CD14-positive monocyte (primary cell): ENCODE measurements around the gene ATG7. TPM values are rescaled to one million over a fixed set of nuclear protein-coding genes. Genes with fewer than 3 reads are reported as not detected.

Source experiments
- DNase-seq, 3 donors: peaks; one replicate each; pipeline ENCODE4 v3.0.0-alpha.2; 2011 to 2022
- H2AFZ ChIP-seq: 2 replicates; pipeline ENCODE4 v1.6.0; 2012; ENCODE audit warnings: mild to moderate bottlenecking, low read depth, low read length, inconsistent platforms; ENCODE audit not compliant: insufficient read depth, poor library complexity, severe bottlenecking
- H3K27ac ChIP-seq, 2 donors: 1 replicate in 1 of 2; 2 replicates in 1 of 2; pipeline ENCODE4 v1.5.1; 2012 to 2013; ENCODE audit warnings: low read length in 2 of 2, control low read depth in 1 of 2, inconsistent platforms in 1 of 2, low read depth in 1 of 2, mild to moderate bottlenecking in 1 of 2
- H3K27me3 ChIP-seq, 2 donors: one replicate each; pipeline versions ENCODE4 v1.6.0 to v1.6.1; 2011 to 2013; ENCODE audit warnings: low read length in 2 of 2; ENCODE audit not compliant: control insufficient read depth in 2 of 2, insufficient read depth in 2 of 2
- H3K36me3 ChIP-seq, 2 donors: replicated peaks in 1 of 2; 1 replicate in 1 of 2; 2 replicates in 1 of 2; pipeline versions ENCODE4 v1.5.1 to v1.6.1; 2012 to 2013; ENCODE audit warnings: low read length in 2 of 2, control low read depth in 1 of 2, inconsistent platforms in 1 of 2, mild to moderate bottlenecking in 1 of 2; ENCODE audit not compliant: insufficient read depth in 2 of 2, control insufficient read depth in 1 of 2
- H3K4me1 ChIP-seq, 2 donors: 1 replicate in 1 of 2; 2 replicates in 1 of 2; pipeline versions ENCODE4 v1.5.1 to v1.6.1; 2012 to 2013; ENCODE audit warnings: low read length in 2 of 2, control low read depth in 1 of 2, inconsistent platforms in 1 of 2, mild to moderate bottlenecking in 1 of 2, moderate library complexity in 1 of 2; ENCODE audit not compliant: insufficient read depth in 2 of 2, control insufficient read depth in 1 of 2
- H3K4me2 ChIP-seq: replicated peaks from 2 replicates; pipeline ENCODE3; 2012; ENCODE audit warnings: low read length, moderate library complexity, mild to moderate bottlenecking; ENCODE audit not compliant: poor library complexity, severe bottlenecking; ENCODE audit errors: extremely low read depth
- H3K4me3 ChIP-seq, 3 experiments: fragments of 200-600 bp in 1 of 3; sonication (generic) in 1 of 3; replicated peaks in 1 of 3; 1 replicate in 2 of 3; 2 replicates in 1 of 3; pipeline ENCODE4 v1.5.1; 2011 to 2013; ENCODE audit warnings: low read length in 3 of 3, mild to moderate bottlenecking in 3 of 3, control low read depth in 2 of 3, low read depth in 2 of 3, inconsistent platforms in 1 of 3, moderate library complexity in 1 of 3
- H3K79me2 ChIP-seq: 2 replicates; pipeline ENCODE4 v1.6.0; 2012; ENCODE audit warnings: mild to moderate bottlenecking, control low read depth, inconsistent platforms, low read length, moderate library complexity; ENCODE audit not compliant: insufficient read depth
- H3K9ac ChIP-seq: 2 replicates; pipeline ENCODE4 v1.6.0; 2017; ENCODE audit warnings: low read length, mild to moderate bottlenecking; ENCODE audit not compliant: insufficient read depth, poor library complexity, severe bottlenecking
- H3K9me3 ChIP-seq, 2 donors: replicated peaks in 1 of 2; 1 replicate in 1 of 2; 2 replicates in 1 of 2; pipeline versions ENCODE4 v1.5.1 to v1.6.1; 2012 to 2013; ENCODE audit warnings: low read length in 2 of 2, control low read depth in 1 of 2; ENCODE audit not compliant: control insufficient read depth in 1 of 2, insufficient read depth in 1 of 2
- H4K20me1 ChIP-seq: 2 replicates; pipeline ENCODE4 v1.6.0; 2012; ENCODE audit warnings: mild to moderate bottlenecking, low read length, control low read depth, moderate library complexity; ENCODE audit not compliant: insufficient read depth
- H3K27ac Mint-ChIP-seq, 7 donors: one replicate each; pipeline ENCODE4 v1.8.0; 2020; ENCODE audit warnings: mild to moderate bottlenecking in 7 of 7, mixed read lengths in 7 of 7, moderate library complexity in 6 of 7, inconsistent platforms in 2 of 7
- H3K27me3 Mint-ChIP-seq, 3 donors: one replicate each; pipeline ENCODE4 v1.8.0; 2021 to 2022; ENCODE audit warnings: low read depth in 3 of 3, mild to moderate bottlenecking in 3 of 3, mixed read lengths in 3 of 3, moderate library complexity in 3 of 3, inconsistent platforms in 1 of 3
- H3K36me3 Mint-ChIP-seq, 2 donors: one replicate each; pipeline ENCODE4 v1.8.0; 2020; ENCODE audit warnings: mixed read lengths in 2 of 2, inconsistent platforms in 1 of 2, mild to moderate bottlenecking in 1 of 2
- H3K4me1 Mint-ChIP-seq: one replicate; pipeline ENCODE4 v1.8.0; 2020; ENCODE audit warnings: mild to moderate bottlenecking, mixed read lengths
- H3K4me3 Mint-ChIP-seq, 2 donors: one replicate each; pipeline ENCODE4 v1.8.0; 2020; ENCODE audit warnings: mild to moderate bottlenecking in 2 of 2, mixed read lengths in 2 of 2, moderate library complexity in 1 of 2
- H3K9me3 Mint-ChIP-seq, 7 donors: one replicate each; pipeline ENCODE4 v1.8.0; 2020 to 2022; ENCODE audit warnings: mixed read lengths in 7 of 7, mild to moderate bottlenecking in 6 of 7, moderate library complexity in 6 of 7, inconsistent platforms in 2 of 7
- CTCF ChIP-seq: fragments of 200-600 bp; IDR thresholded peaks from one replicate; pipeline ENCODE4 v1.8.0; 2022; ENCODE audit warnings: antibody characterized with exemption, mild to moderate bottlenecking
- WGBS: methylation state at CpG from one replicate; pipeline ENCODE4 v1.1.5; 2013; ENCODE audit warnings: missing lambda C conversion rate; ENCODE audit not compliant: insufficient coverage; 5-methylcytosine and 5-hydroxymethylcytosine counted together
- intact Hi-C, 2 donors: fragments of 100-400 bp; cut with micrococcal nuclease; formaldehyde crosslinking; loops; one replicate each; pipeline versions ENCODE4 v1.15.0 to v1.15.1; 2023
- polyA plus RNA-seq, 3 donors: library from polyadenylated mRNA; depleted of rRNA in 1 of 3; unstranded in 2 of 3; stranded (reverse) in 1 of 3; fragments of 300-500 nt in 2 of 3; fragments of >200 nt in 1 of 3; fragmentation: Illumina TruSeq in 2 of 3; gene quantifications; 1 replicate in 2 of 3; 2 replicates in 1 of 3; pipeline ENCODE4 v1.2.3, GENCODE V29; 2012 to 2021

The ATG7 gene
- polyA plus RNA-seq, 3 donors: 57.4 to 101 (median 89.7) TPM

- intact Hi-C loops: no loop called here
- peaks cover 0 to 1% (median 0%) of the 10 kb centered on the region in 3 donors for H3K27me3 Mint-ChIP-seq
- WGBS: 91% methylated on average over 12 of the region's 13 CpGs
- peak overlapping the region in 1 of 2 donors; percentile 31 for H3K27ac ChIP-seq
- H3K9me3 Mint-ChIP-seq: no peaks in the 10 kb centered on the region
- DNase-seq: no peak
- H3K9me3 ChIP-seq: no peaks in the 10 kb centered on the region
- H3K4me1 ChIP-seq: peaks cover 6 to 7% of the 10 kb centered on the region in 2 donors
- H2AFZ ChIP-seq: no peak overlapping the region
- peaks cover 18% of the 10 kb centered on the region for H3K79me2 ChIP-seq
- no peak overlapping the region for H3K4me3 ChIP-seq
- peaks cover 99% of the 10 kb centered on the region for H4K20me1 ChIP-seq
- peak overlapping the region in 2 of 7 donors; percentile 46 to 57 for H3K27ac Mint-ChIP-seq
- H3K9ac ChIP-seq: no peak overlapping the region
- no peak overlapping the region for H3K4me2 ChIP-seq
- peaks cover 58 to 83% of the 10 kb centered on the region in 2 donors for H3K36me3 Mint-ChIP-seq
- H3K4me1 Mint-ChIP-seq: peaks cover 10% of the 10 kb centered on the region
- no peak for TF ChIP-seq CTCF
- H3K4me3 Mint-ChIP-seq: no peak overlapping the region
- no peaks in the 10 kb centered on the region for H3K27me3 ChIP-seq
- H3K36me3 ChIP-seq: peaks cover 55 to 75% of the 10 kb centered on the region in 2 donors
Observed at GRCh38 chr3:11555211-11555782, 283.1 kb downstream of the ATG7 start.

- H3K27ac Mint-ChIP-seq: peak overlapping the region in 2 of 7 donors; percentile 33 to 42
Observed at GRCh38 chr3:11555881-11556633, 283.9 kb downstream of the ATG7 start.

More at GRCh38 chr3:11555881-11556633, 283.9 kb downstream of the ATG7 start:
- Histone ChIP-seq H3K27ac (no peak overlapping the region), H3K4me2 (no peak overlapping the region), H2AFZ (no peak overlapping the region), H3K36me3 (peaks cover 55 to 80% of the 10 kb centered on the region in 2 donors), H4K20me1 (peaks cover 99% of the 10 kb centered on the region), H3K79me2 (peaks cover 18% of the 10 kb centered on the region), H3K4me3 (no peak overlapping the region), H3K4me1 (peaks cover 4 to 5% of the 10 kb centered on the region in 2 donors), H3K9me3 (no peaks in the 10 kb centered on the region), H3K9ac (no peak overlapping the region), H3K27me3 (no peaks in the 10 kb centered on the region)
- intact Hi-C loops: no loop called here
- Mint-ChIP-seq H3K27me3 (peaks cover 0 to 1% (median 0%) of the 10 kb centered on the region in 3 donors), H3K36me3 (peaks cover 58 to 88% of the 10 kb centered on the region in 2 donors), H3K9me3 (no peaks in the 10 kb centered on the region), H3K4me3 (no peak overlapping the region), H3K4me1 (peaks cover 3% of the 10 kb centered on the region)
- DNase-seq: no peak
- WGBS: 84% methylated on average over 11 of the region's 23 CpGs
- TF ChIP-seq CTCF: no peak
